ENCODE results near the gene NPFFR1.

The NPFFR1 gene

GRCh38 chr10:70212277-70212676, 71.5 kb downstream of the NPFFR1 start:
- ChIA-PET POLR2A (no interaction called here), CTCF (interaction anchor here (0.6 to 0.7 kb wide), 2 partner anchors 128 to 170 kb away, joined by 3 to 4 read pairs; no protein-coding TSS in a partner anchor)
- H3K27ac ChIP-seq (ENCODE audit: extremely low read depth, low read depth, low read length), result no peak overlapping the region
- TF ChIP-seq ZNF146 (tag by site-specific recombination; IDR thresholded peaks at IDR 0.05), result 0 out of 2 replicates have a peak, but pooled peaks have one; percentile 60
- no peak for TF ChIP-seq ZNF792 (tag by site-specific recombination; IDR thresholded peaks at IDR 0.05)
- TF ChIP-seq YY1 (tag by site-specific recombination; IDR thresholded peaks at IDR 0.05), result no peak
- no peak for TF ChIP-seq ELK4 (IDR thresholded peaks at IDR 0.05; ENCODE audit: borderline replicate concordance, low read depth, low read length)
- no peak for TF ChIP-seq ZSCAN4 (tag by site-specific recombination; IDR thresholded peaks at IDR 0.05)
- peak; percentile 78 for TF ChIP-seq ZNF10 (tag by site-specific recombination; IDR thresholded peaks at IDR 0.05)
- no peak for TF ChIP-seq GLIS2 (tag by site-specific recombination; IDR thresholded peaks at IDR 0.05)
- no peak for TF ChIP-seq ZNF701 (tag by site-specific recombination; IDR thresholded peaks at IDR 0.05)
- no peak for TF ChIP-seq INSM2 (tag by site-specific recombination; IDR thresholded peaks at IDR 0.05)
- TF ChIP-seq ZSCAN23 (tag by site-specific recombination; IDR thresholded peaks at IDR 0.05), result no peak
- H3K36me3 ChIP-seq (ENCODE audit: control insufficient read depth in 2 of 2, insufficient read depth in 1 of 2, low read length in 2 of 2), result peaks cover 86 to 97% of the 10 kb centered on the region in 2 experiments
- no peaks in the 10 kb centered on the region for H3K4me1 ChIP-seq (ENCODE audit: control insufficient read depth, insufficient read depth, low read length)
- H3K4me3 ChIP-seq (ENCODE audit: low read depth, low read length), result no peak overlapping the region
- H3K9me3 ChIP-seq (ENCODE audit: control insufficient read depth, insufficient read depth, low read depth, low read length), result no peaks in the 10 kb centered on the region

DNA sequence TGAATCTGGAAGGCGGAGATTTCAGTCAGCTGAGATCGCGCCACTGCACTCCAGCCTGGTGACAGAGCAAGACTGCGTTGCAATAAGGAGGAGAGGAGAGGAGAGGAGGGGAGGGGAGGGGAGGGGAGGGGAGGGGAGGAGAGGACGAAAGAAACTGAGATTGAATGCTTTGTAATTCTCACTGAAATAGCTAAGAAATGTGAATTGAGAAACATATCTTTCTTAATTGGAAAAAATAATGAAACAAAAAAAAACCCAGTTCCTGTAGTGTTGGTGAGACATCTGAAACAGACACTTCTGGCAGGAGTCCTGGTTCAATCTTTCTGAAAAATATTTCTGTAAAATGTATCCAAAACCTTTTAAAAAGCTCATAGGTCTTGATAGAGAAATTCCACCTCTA, 77.0 kb downstream of the NPFFR1 start:
- TF ChIP-seq ZNF747 (tag by site-specific recombination; IDR thresholded peaks at IDR 0.05) (no peak), SP7 (tag by site-specific recombination; IDR thresholded peaks at IDR 0.05) (no peak), ZNF785 (tag by site-specific recombination; IDR thresholded peaks at IDR 0.05) (no peak), ZFHX2 (tag by site-specific recombination; conservative IDR thresholded peaks at IDR 0.05) (no peak), KLF8 (tag by site-specific recombination; IDR thresholded peaks at IDR 0.05) (no peak), ZNF510 (tag by site-specific recombination; IDR thresholded peaks at IDR 0.05; ENCODE audit: insufficient replicate concordance) (no peak), PRDM1 (tag by site-specific recombination; IDR thresholded peaks at IDR 0.05) (no peak), ZNF664 (tag by site-specific recombination; IDR thresholded peaks at IDR 0.05) (no peak), TRIM28 (IDR thresholded peaks at IDR 0.05; ENCODE audit: borderline replicate concordance, low read length) (no peak), PRDM2 (tag by site-specific recombination; IDR thresholded peaks at IDR 0.05; ENCODE audit: borderline replicate concordance) (no peak), ZNF302 (tag by site-specific recombination; IDR thresholded peaks at IDR 0.05; ENCODE audit: low read depth) (no peak), ZNF549 (tag by site-specific recombination; IDR thresholded peaks at IDR 0.05) (no peak), ZNF394 (tag by site-specific recombination; IDR thresholded peaks at IDR 0.05; ENCODE audit: borderline replicate concordance) (no peak)
- ChIA-PET POLR2A (no interaction called here), CTCF (interaction anchor here (0.7 to 0.8 kb wide), 3 partner anchors 11 to 239 kb away, joined by 3 to 4 read pairs (median 3); no protein-coding TSS in a partner anchor)
- Histone ChIP-seq H3K9me3 (ENCODE audit: control insufficient read depth, insufficient read depth, low read depth, low read length) (no peaks in the 10 kb centered on the region), H3K27ac (ENCODE audit: extremely low read depth, low read depth, low read length) (no peak overlapping the region), H3K4me3 (ENCODE audit: low read depth, low read length) (no peak overlapping the region), H3K4me1 (ENCODE audit: control insufficient read depth, insufficient read depth, low read length) (no peaks in the 10 kb centered on the region), H3K36me3 (ENCODE audit: control insufficient read depth in 2 of 2, insufficient read depth in 1 of 2, low read length in 2 of 2) (peaks cover 81 to 87% of the 10 kb centered on the region in 2 experiments)

Data from HEK293 (cell line).